ENCODE results near the gene ANKMY1.
A peak's percentile ranks its signal among the peaks of the same experiment; 100 is the strongest.

ANKMY1 gene

DNA sequence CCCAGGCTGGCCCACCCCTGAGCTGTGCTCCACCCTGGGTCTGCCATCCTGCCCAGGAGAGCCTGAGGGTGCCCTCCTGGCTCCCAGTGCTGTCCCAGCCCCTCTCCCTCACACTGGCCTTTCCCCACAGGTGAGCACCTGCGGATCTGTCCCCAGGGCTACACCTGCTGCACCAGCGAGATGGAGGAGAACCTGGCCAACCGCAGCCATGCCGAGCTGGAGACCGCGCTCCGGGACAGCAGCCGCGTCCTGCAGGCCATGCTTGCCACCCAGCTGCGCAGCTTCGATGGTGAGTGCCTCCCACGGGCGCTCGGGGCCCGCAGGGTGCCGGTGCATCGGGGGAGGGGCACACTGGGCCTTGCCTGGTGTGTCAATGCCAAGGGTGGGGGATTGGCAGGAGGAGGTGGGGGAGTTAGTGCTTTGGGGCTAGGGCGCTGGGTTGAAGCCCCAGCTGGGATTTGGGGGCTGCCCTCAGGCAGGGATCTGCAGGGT is 98.8 kb downstream of the ANKMY1 start:
- DNase-seq (ENCODE audit: low spot score), result no peak

DNA sequence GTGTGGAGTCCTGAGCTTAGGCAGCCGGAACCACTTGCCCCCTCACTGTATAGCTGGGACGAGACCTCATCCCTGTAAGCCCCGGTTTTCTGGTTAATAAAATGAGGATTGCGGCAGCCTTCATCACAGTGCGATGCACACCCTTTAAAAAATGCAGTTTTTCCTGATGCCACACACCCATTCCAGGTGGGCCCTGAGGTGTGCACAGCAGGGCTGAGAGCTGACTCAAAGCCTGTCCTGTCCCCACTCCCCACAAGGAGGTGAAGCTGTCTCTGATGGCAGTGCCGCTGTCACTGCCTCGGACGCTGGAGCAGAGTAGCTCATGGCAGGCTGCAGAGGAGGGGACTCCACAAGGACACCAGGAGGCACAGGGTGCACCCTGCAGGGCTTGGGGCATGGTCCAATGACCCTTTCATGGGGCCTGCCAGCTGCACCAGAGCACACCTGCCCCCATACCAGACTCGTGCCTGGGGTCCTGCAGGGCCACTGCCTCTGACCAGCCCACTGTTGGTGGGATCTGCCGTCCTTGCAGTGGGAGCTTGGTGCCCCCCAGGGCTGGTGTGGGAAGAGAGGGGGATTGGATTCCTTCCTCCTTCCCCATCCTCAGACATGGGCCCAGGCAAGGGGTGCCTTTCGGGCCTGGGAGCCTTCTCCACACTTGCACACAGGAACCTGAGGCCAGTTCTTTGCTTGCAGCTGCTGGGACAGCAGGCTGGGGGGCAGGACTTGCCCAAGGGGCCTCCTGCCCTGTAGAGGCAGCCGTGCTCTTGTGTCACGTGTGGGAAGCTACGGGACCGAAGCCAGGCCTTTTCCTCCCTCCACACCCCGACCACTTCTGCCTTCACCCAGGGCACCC is 99.5 kb downstream of the ANKMY1 start:
- DNase-seq (ENCODE audit: low spot score), result no peak

DNA sequence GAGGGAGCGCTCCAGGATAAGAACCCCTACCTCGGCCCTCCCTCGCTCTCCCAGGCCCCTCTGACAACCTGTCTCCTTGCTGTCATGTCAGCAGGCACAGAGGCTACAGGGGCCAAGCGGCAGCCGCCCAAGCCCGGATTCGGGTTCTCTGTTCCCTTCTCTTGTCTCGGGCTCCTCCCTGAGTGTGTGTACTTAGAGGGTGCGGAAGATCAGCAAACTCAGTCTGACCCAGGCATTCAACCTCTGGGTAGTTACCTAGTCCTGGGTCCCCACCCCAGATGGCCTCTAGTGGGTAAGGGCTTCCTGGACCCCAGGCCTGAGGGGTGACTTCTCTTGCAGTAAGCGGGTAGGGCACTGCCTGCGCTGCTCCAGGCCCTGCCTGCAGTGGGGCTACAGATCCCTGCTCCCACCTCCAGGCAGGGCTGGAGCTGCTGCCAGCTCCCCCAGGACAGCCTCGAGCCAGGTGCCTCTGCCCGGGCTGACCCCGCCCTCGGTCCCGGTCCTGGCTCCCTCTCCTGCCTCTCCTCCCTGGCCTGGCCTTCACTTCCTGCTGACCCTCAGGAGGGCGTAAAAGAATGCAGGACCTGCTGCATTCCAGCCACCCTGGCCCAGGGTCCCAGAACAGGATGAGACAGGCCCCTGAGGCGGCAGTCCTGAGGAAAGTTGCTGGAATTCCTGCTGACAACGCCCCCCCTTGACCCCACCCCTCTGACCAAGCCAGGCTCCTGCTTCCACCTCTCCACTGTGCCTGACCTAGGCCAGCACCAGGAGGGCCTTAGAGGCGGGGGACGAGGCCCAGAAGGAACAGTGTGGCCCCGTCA is 100.4 kb downstream of the ANKMY1 start:
- no peak for DNase-seq (ENCODE audit: low spot score)

DNA sequence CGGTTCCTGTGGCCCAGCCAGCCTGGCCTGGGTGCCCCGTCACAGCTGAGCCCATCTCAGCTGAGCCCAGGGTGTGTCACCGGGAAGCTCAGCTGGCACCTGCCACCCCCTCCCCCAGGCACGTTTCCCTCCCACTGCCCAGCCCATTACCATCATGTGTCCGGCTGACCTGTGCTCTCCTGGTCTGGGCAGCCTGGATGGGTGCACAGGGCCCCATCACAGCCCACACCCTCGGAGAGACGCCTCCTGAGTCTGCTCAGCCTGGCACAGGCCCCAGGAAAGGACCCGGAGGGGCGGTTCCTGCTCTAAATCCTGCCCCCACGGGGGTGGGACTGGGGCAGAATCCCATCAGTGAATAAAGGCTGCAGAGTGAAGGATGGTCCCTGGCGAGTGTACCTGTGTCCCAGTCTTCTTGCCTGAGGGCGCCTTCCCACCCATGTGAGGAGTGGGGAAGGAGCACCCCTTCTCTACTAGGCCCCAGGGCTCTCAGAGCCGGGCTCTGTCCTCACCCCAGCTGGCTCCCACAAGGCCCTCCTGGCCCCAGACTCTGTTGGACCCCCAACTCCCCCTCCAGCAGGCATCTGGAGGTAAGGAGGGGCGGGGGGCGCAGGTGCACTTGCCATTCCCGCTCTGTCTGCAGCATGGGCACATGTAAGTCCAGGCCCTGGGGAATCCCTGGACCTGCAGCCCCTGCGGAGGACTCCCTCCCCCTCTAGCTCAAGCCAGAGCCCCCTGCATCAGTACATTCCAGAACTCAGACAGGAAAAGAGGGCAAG is 101.2 kb downstream of the ANKMY1 start:
- no peak for DNase-seq (ENCODE audit: low spot score)

DNA sequence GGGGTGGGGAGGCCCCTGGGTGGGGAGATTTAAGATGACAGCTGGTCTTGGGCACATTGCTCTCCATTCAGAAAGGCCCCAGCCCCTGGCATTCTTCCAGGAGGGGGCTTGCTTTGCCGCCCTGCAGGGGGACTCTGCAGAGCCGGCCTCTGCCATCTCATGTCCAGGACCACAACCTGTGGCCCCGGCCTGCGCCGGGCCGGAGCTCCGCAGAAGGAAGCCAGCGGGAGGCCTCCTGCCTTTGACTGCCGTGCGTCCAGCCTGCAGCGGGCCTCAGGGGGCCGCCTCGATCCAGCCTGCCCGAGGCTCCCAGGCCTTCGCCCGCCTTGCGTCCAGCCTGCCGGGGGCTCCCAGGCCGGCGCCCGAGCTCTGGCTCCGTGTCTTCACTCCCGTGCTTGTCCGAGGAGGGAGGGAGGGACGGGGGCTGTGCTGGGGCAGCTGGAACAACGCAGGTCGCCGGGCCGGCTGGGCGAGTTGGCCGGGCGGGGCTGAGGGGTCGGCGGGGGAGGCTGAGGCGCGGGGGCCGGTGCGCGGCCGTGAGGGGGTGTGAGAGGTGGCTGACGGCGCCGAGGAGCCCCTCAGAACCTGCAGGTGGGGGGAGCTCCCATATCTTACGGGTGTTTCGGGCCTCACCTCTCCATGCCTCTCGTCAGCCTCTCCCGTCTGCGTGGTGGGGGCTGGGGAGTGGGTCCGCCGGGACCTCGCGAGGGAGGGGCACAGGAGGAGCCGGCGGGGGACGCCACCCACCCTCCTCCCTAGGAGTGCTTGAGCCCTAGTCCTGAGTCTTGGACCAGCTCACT is 101.9 kb downstream of the ANKMY1 start:
- DNase-seq (ENCODE audit: low spot score), result no peak

DNA sequence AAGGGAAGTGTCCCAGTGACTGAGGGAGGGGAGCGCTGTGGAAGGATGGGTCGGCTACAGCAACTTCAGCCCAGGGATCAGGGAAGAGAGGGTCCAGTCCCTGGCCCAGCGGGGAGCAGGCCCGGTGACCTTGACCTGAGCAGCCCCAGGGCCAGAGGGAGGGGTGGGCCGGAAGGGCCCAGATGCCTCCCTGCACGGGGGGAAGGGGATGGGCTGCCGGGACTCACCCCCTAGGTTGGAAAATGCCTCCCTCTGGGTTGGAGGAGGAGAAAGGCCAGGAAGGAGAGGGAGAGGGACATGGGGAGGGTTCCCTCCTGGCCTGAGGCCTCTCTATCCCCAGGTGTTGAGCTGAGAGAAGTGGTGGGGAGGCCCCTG is 102.5 kb downstream of the ANKMY1 start:
- DNase-seq (ENCODE audit: low spot score), result no peak

DNA sequence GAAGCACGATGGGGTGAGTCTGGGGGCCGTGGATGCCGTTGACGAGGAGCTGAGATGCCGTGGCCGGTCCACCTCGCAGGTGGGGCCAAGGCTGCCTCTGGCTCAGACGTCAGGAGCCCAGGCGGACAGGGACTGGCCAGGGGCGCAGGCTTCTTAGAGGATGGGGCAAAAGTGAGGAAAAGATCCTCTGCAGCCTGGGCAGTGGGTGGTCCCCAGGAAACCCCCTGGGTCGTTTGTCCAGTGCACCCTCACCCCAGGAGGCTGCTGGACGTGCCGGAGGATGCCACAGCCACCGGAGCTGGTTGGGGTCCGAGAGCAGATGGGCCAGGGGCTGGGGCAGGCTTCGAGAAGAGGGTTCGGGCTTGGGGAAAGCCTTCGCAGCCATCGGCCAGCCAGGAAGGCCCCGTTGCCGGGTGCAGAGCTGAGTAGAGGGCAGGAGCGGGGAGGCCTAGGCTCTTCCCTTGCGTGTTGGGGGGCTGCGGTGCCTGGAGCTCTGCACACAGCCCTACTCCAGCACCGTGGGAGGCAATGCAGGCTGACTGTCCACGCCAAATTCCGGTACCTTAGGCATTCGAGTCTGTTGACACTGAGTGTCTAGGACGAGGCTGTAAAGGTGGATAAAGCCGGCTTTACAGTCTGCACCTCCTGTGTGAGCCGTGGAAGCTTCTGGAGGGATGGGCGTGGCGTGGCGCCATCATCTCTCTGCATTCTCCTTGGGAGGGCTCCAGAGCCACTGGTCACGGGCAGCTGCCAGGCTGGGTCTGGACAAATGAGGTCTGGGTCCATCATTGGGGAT is 103.5 kb downstream of the ANKMY1 start:
- no peak for DNase-seq (ENCODE audit: low spot score)

DNA sequence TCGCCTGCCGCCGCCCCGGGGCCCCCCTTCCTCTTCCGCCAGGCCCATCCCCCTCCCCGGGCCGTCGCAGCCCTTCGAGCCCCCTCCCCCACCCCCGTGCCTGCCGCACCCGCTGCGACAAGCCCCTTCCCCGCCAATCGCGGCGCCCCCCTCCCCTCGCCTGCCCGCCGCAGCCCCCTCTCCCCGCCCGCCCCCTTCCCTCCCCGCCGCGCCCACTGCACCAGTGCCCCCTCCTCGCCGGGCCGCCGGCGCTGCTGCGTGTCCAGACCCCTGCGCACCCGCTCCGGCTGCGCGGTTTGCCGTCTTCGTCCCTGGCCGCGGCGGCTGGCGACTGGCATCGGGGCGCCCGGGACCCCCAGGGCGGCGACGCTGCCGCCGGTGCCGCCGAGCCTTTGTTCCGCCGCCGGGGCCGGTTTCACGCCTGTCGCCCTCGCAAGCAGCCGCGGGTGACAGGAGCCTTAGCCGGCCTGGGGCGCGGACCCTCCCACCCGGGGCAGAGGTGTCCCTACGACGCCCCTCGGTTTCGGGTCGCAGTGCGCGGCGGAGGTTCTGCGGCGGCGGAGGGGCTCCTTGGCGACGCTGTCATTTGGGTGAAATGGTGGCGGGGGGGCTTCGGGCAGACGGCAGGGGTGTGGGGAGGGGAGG is 104.2 kb downstream of the ANKMY1 start:
- no peak for DNase-seq (ENCODE audit: low spot score)

DNA sequence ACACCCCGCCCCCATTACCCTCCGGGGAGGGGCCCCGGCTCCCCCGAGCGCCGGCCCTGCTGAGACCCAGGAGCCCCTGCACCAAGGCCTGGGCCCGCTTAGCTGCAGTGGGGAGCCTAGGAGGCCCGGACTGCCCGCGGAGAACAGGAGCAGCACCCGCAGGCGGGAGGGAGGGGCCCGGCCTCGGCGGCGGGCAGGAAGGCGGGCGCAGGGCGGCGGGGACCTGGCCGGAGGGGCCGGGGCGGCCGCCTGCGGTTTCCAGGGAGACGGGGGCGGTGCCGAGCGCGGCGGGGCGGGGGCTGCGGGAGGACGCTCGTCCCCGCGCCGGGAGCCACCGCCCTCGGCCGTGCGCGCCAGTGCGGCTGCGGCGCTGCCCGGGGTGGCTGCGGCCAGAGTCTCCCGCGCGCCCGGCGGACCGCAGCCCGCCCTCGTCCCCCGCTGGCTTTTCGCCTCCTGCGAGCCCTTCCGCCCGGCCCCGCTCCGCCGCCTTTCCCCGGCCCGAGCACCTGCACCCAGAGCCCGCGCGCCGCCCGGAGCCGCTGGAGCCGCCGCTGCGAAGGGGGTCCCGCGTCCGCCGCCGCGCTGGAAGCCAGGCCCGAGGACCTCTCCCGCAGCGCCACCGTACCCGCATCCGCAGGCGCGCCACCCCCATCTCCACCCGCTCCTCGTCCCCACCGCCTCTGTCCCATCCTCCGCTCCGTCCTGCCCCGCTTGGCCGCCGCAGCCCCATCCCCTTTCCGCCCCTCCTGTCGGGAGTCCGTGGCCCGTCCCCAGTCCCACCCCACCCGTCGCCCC is 105.1 kb downstream of the ANKMY1 start:
- DNase-seq (ENCODE audit: low spot score), result peak; percentile 28

DNA sequence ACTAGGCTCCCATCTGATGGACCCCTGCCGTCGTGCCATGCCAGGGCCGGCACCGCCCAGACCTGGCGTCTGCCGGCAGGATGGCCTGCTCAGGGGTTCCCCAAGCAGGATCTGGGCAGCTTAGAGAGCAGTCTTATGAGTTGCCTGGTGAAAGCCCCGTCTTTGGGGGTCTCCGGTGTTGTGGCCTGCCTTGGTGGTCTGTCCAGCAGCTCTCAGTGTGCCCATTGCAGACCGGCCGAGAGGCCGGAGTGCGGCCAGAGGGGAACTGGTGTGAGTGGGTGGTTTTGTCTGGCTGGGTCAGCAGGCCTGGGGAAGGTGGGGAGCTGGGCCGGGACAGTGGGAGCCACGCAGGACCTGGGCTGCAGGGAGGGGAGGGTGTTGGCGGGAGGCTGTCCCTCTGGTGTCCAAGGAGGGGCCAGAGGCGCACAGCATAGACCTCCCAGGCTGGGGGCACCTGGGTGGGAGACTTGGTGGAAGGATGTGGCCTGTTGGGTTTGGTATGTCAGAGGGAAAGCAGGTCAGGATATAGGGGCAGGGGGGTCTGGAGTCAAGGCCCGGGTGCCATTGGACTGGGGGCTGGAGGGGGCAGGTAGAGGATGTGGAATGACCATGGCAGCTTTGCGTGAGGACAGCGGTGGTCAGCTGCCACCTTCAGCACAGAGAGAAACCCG is 105.9 kb downstream of the ANKMY1 start:
- DNase-seq (ENCODE audit: low spot score), result no peak

DNA sequence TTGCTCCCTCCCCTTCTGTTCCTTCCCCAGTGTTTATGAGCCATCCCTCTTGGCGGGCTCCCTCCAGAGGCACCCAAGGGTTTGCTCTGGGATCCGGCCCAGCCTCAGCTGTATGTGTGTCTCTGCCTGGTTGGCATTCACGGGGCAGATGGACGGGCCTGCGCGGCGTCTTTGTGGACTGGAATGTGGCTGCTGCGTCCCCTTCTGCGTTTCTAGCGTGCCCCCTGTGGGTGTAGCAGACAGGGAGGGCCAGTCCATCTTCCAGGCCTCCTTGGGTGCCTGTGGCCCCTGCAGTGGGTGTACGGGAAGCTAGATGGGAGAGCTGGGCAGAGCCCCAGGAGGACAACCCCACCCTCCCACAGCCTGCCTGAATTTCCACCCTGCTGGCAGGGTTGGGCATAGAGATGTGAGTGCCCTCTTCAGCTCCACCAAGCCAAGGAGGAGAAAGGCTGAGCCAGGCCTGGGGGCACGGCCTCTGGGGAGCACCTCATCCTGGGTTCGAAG is 106.6 kb downstream of the ANKMY1 start:
- no peak for DNase-seq (ENCODE audit: low spot score)

DNA sequence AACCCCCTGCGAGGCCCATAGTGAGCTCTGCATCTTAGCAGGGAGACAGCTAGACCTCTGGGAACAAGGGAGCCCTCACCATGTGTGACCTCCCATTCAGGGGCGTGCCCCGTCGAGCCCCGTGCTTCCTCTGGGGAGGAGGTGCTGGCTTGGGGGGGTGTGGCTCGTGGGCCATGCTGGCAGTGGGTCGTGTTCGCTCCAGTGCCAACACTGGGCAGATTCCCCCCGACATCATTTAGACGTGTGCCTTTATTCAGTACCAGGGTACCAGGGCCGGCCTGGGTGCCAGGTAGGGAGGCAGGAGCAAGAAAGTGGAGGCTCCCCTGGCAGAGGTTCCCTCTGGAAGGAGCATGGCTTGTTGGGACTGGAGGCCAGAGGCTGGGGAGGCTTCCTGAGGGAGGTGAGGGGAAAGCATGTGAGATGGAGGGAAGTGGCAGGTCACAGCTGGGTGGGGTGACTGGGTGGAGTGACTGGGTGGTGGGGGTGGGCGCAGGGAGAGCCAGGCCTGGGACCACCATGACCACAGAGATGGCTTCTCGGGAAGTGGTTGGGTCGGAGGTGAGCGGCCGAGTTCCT is 107.2 kb downstream of the ANKMY1 start:
- no peak for DNase-seq (ENCODE audit: low spot score)

DNA sequence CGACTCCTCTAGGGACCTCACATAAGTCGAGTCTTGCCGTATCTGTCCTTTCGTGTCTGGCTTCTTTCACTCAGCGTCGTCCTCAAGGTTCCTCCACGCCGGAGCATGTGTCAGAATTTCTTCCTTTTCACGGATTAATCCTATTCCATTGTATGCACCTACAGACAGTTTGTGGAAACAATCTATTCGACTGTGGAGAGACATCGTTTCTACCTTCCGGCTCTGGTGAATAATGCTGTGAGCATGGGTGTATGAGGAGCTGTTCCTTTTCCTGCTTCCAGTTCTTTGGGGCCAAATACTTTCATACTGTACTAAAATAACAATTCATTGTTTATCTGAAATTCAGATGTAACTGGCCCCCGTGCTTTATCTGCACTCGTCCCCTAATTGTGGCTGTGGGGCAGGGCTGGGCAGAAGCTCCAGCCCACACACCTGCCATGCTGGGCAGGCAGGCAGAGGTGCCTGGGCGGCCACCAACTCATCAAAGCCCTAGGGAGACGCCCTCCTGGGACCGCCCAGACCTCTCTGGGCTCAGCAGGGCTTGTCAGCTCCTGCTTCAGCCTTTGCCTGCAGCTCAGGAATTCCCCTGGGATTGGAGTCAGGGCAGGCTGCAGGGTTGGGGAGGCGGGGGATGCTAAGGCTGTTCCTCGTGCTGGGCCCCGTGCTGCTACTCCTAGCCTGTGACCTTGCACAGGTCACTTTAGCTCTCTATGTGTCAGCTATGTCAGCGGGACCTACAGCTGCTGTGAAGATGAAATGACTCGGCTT is 107.8 kb downstream of the ANKMY1 start:
- DNase-seq (ENCODE audit: low spot score), result peak; percentile 78

DNA sequence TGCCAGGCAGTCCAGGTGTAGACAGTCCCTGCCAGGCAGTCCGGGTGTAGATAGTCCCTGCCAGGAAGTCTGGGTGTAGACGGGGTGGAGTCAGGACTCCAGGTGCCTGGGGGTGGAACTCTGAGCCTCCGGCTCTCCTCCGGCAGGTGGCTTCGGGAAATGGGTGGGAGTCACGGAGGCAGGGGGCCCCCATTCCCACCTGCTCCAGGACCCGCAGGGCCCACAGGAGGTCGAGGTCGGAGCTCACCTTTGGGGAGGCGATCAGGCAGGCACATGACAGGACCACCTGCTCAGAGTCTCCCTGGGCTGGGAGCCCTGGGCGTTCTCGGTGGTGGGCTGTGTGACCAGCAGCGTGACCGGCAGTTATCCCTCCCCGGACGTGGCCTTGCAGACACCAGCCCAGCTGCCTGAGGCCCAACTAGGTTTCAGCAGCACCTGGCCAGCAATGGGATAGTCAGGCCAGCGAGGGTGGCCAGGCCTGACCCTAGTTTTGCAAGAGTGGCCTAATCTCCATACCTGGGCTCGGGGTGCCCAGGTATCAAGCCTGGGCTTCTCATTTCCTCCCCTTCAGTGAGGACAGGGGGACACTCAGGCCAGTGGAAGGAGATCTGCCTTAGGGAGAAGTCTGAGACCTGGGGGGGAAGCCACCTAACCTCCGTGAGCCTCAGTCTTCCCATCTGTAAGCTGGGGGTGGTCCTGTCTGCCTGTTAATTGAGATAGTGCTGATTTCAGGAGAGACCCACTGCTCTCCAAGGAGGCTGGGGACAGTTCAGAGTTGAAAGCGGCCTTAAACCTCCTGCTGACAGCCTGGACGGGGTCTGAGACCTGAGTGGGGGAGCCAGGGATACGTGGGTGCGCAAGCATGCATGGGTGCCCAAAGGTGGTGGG is 109.2 kb downstream of the ANKMY1 start:
- DNase-seq (ENCODE audit: low spot score), result no peak

DNA sequence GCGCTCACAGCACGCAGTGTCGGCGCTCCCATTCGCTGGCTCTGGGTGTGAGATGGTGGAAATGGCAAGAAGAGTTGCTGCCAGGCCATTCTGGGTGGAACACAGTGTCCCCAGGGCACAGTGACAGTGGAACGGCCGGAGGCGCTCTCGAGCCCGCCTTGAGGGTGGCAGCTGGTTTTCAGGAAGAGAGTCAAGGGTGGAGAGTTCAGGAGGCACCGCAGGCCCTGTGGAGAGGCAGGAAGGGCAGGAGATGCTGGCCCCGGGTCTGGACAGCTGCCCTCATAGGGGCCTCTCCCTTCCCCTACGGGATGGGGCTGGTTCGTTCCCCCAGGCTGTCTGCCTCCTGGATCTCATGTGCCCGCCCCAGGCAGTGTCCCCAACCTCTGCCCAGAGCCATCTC is 109.9 kb downstream of the ANKMY1 start:
- no peak for DNase-seq (ENCODE audit: low spot score)

DNA sequence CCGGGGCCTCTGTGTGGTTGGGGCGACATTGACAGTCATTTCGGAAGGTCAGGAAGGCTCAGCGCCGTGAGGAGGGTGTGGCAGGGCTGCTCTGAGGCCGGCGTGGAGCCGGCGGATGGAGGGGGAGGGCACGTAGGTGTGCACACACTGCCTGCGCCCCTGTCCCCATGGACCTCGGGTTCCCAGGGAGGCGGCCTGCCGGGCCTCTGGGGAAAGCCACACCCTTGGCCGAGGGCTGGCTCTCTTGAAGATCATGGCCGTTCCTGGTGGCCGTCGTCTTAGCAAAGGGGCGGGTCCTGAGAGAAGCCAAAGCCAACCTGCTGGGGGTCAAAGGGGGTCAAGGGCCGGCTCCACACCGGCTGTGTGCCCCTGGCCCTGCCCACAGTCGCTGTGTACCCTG is 110.5 kb downstream of the ANKMY1 start:
- no peak for DNase-seq (ENCODE audit: low spot score)
